HepG2 (cell line): ENCODE measurements around the gene TMEM239. TPM values are rescaled to one million over a fixed set of nuclear protein-coding genes. Genes with fewer than 3 reads are reported as not detected.

ENCODE experiments used
- ATAC-seq: fragments of 200-7000 bp; cut with Tn5 transposase; 3 replicates; pipeline ENCODE4 v1.9.1; 2020; ENCODE audit warnings: mild to moderate bottlenecking, moderate library complexity
- BruUV-seq: library from RNA; stranded (reverse); fragments of 400-500 nt; replicated peaks from 2 replicates; lab custom pipeline; 2021; lab: Mats Ljungman, UMichigan
- CTCF ChIA-PET: fragments of 300-600 bp; formaldehyde crosslinking; extraction: SDS; loops from one replicate; lab custom pipeline; 2021; ENCODE audit warnings: low total read pairs, inconsistent platforms, low intra/inter-chr PET ratio; lab: Yijun Ruan, JAX
- POLR2A ChIA-PET: fragments of 350-600 bp; sonication (Branson Sonifier 250); formaldehyde crosslinking; loops from one replicate; lab custom pipeline; 2020; ENCODE audit warnings: antibody characterized with exemption, inconsistent platforms; lab: Yijun Ruan, JAX
- DNase-seq: peaks from one replicate; pipeline ENCODE4 v3.0.0-alpha.2; 2015; ENCODE audit warnings: low spot score
- FAIRE-seq: peaks from 3 replicates; lab custom pipeline; 2011; peaks lifted over from hg19 to GRCh38; lab: Jason Lieb, UNC
- H2AFZ ChIP-seq: one replicate; pipeline ENCODE4 v1.6.1; 2011; ENCODE audit warnings: low read length, inconsistent platforms
- H3K27ac ChIP-seq: fragments of 300-600 bp; 3 replicates; pipeline ENCODE4 v1.8.0; 2011; ENCODE audit warnings: mixed run types, mild to moderate bottlenecking, mixed read lengths, low read length, inconsistent platforms; ENCODE audit not compliant: insufficient read depth; ENCODE audit errors: extremely low read length
- H3K27me3 ChIP-seq, 2 experiments: fragments of 200-600 bp in 1 of 2; 2 replicates in 1 of 2; 3 replicates in 1 of 2; pipeline versions ENCODE4 v1.6.0 to v1.8.0; 2011; ENCODE audit warnings: low read length in 2 of 2, mild to moderate bottlenecking in 2 of 2, moderate library complexity in 2 of 2, inconsistent platforms in 1 of 2; ENCODE audit not compliant: insufficient read depth in 2 of 2, control insufficient read depth in 1 of 2
- H3K36me3 ChIP-seq, 2 experiments: fragments of 200-600 bp in 1 of 2; replicated peaks in 1 of 2; 2 replicates in 1 of 2; 3 replicates in 1 of 2; pipeline versions ENCODE4 v1.5.1 to v1.8.0; 2011; ENCODE audit warnings: low read length in 2 of 2, inconsistent platforms in 1 of 2; ENCODE audit not compliant: insufficient read depth in 2 of 2, control insufficient read depth in 1 of 2
- H3K4me1 ChIP-seq: 2 replicates; pipeline ENCODE4 v1.5.1; 2012; ENCODE audit warnings: low read length, inconsistent platforms; ENCODE audit not compliant: insufficient read depth
- H3K4me2 ChIP-seq: 2 replicates; pipeline ENCODE4 v1.6.0; 2011; ENCODE audit warnings: low read depth, low read length, inconsistent platforms
- H3K4me3 ChIP-seq, 3 experiments: fragments of 200-600 bp in 1 of 3; sonication (generic), shearing (Covaris generic) in 1 of 3; replicated peaks in 1 of 3; 2 replicates each; pipeline ENCODE4 v1.5.1; 2011 to 2016; ENCODE audit warnings: low read length in 3 of 3, inconsistent platforms in 2 of 3, low read depth in 2 of 3, mild to moderate bottlenecking in 2 of 3, control low read depth in 1 of 3, mixed read lengths in 1 of 3; ENCODE audit not compliant: insufficient read depth in 1 of 3
- H3K79me2 ChIP-seq: one replicate; pipeline ENCODE4 v1.6.1; 2011; ENCODE audit warnings: low read length, inconsistent platforms; ENCODE audit not compliant: insufficient read depth
- H3K9ac ChIP-seq: 2 replicates; pipeline ENCODE4 v1.6.0; 2011; ENCODE audit warnings: mild to moderate bottlenecking, low read depth, low read length, inconsistent platforms; ENCODE audit not compliant: insufficient read depth
- H3K9me3 ChIP-seq: 2 replicates; pipeline ENCODE4 v1.5.1; 2012; ENCODE audit warnings: mild to moderate bottlenecking, low read length
- H4K20me1 ChIP-seq: 2 replicates; pipeline ENCODE4 v1.6.0; 2011; ENCODE audit warnings: inconsistent platforms, mild to moderate bottlenecking, low read length, moderate library complexity; ENCODE audit not compliant: insufficient read depth
- HDAC6 ChIP-seq: fragments of 200-600 bp; sonication (generic); IDR thresholded peaks from 2 replicates; pipeline ENCODE4 v1.7.0; 2017; ENCODE audit warnings: mild to moderate bottlenecking, antibody characterized with exemption, low read length, low read depth
- KDM5B ChIP-seq: sonication (generic); formaldehyde crosslinking; IDR thresholded peaks from 2 replicates; pipeline ENCODE4 v1.4.0; 2020; ENCODE audit warnings: missing genetic modification reagents, mild to moderate bottlenecking, borderline replicate concordance
- PTBP1 ChIP-seq: fragments of 200-400 bp; formaldehyde crosslinking; IDR thresholded peaks from 2 replicates; pipeline ENCODE4 v1.6.1; 2018; ENCODE audit warnings: low read length, low read depth; ENCODE audit not compliant: poor library complexity, severe bottlenecking
- RFX1 ChIP-seq: fragments of 450-650 bp; IDR thresholded peaks from 2 replicates; pipeline ENCODE4 v1.6.1; 2017
- XBP1 ChIP-seq: sonication (generic); formaldehyde crosslinking; IDR thresholded peaks from 2 replicates; pipeline ENCODE4 v1.5.0; 2020; ENCODE audit warnings: missing genetic modification reagents
- YEATS2 ChIP-seq: sonication (generic); formaldehyde crosslinking; IDR thresholded peaks from 2 replicates; pipeline ENCODE4 v1.4.0; 2020; ENCODE audit warnings: missing genetic modification reagents, borderline replicate concordance
- ZBTB42 ChIP-seq: sonication (generic); formaldehyde crosslinking; IDR thresholded peaks from 2 replicates; pipeline ENCODE4 v1.5.0; 2020; ENCODE audit warnings: mild to moderate bottlenecking, missing genetic modification reagents
- ZC3H4 ChIP-seq: sonication (generic); formaldehyde crosslinking; IDR thresholded peaks from 2 replicates; pipeline ENCODE4 v1.4.0; 2020; ENCODE audit warnings: missing genetic modification reagents, borderline replicate concordance
- ZMYM2 ChIP-seq: sonication (generic); formaldehyde crosslinking; IDR thresholded peaks from 2 replicates; pipeline ENCODE4 v1.8.0; 2022; ENCODE audit warnings: mild to moderate bottlenecking, missing genetic modification reagents
- ZNF33B ChIP-seq: sonication (generic); formaldehyde crosslinking; IDR thresholded peaks from 2 replicates; pipeline ENCODE4 v1.5.1; 2020; ENCODE audit warnings: mild to moderate bottlenecking, missing genetic modification reagents
- ZNF704 ChIP-seq: sonication (generic); formaldehyde crosslinking; IDR thresholded peaks from 2 replicates; pipeline ENCODE4 v1.8.1; 2023; ENCODE audit warnings: mild to moderate bottlenecking, inconsistent platforms, moderate library complexity, missing genetic modification reagents, borderline replicate concordance
- ZNF782 ChIP-seq: sonication (generic); formaldehyde crosslinking; IDR thresholded peaks from 2 replicates; pipeline ENCODE4 v1.4.0; 2020; ENCODE audit warnings: missing genetic modification reagents, mild to moderate bottlenecking, borderline replicate concordance
- ZNF841 ChIP-seq: sonication (generic); formaldehyde crosslinking; IDR thresholded peaks from 2 replicates; pipeline ENCODE4 v1.8.1; 2023; ENCODE audit warnings: missing genetic modification reagents, borderline replicate concordance
- ZSCAN20 ChIP-seq: sonication (generic); formaldehyde crosslinking; IDR thresholded peaks from 2 replicates; pipeline ENCODE4 v1.4.0; 2020; ENCODE audit warnings: missing genetic modification reagents, mild to moderate bottlenecking, borderline replicate concordance
- ZSCAN30 ChIP-seq: sonication (generic); formaldehyde crosslinking; IDR thresholded peaks from 2 replicates; pipeline ENCODE4 v1.5.0; 2020; ENCODE audit warnings: mild to moderate bottlenecking, missing genetic modification reagents
- WGBS: methylation state at CpG from one replicate; pipeline ENCODE4 v1.1.6; 2017; ENCODE audit warnings: low lambda C conversion rate; 5-methylcytosine and 5-hydroxymethylcytosine counted together
- in situ Hi-C: cut with HindIII; loops from 2 replicates; pipeline ENCODE4 v1.10.0; 2017; ENCODE audit warnings: low pct_unique_long_range_greater_than_20kb; ENCODE audit not compliant: extremely low pct_ligation_motif_present
- intact Hi-C: fragments of 100-400 bp; cut with micrococcal nuclease; formaldehyde crosslinking; loops from one replicate; pipeline ENCODE4 v1.10.0; 2022; ENCODE audit not compliant: unreplicated experiment
- polyA plus RNA-seq, 8 experiments: library from polyadenylated mRNA; depleted of rRNA in 3 of 8; stranded (reverse) in 7 of 8; unstranded in 1 of 8; fragments of >200 nt; fragmentation: Illumina TruSeq in 4 of 8; extraction: Trizol in 4 of 8; gene quantifications; 2 replicates each; pipeline versions ENCODE4 v1.2.1 to v1.2.3, GENCODE V29; 2011 to 2016; ENCODE audit warnings: low read depth in 4 of 8, missing spikeins in 1 of 8, mixed read lengths in 1 of 8; ENCODE audit not compliant: insufficient read depth in 1 of 8
- total RNA-seq, 5 experiments: library from RNA; depleted of rRNA; stranded (reverse); fragments of >200 nt; fragmentation: Illumina TruSeq; extraction: Trizol; gene quantifications; 2 replicates each; pipeline ENCODE4 v1.2.3, GENCODE V29; 2016; ENCODE audit warnings: low read depth in 1 of 5
- TF ChIP-seq, protein P1 (sequence below): IDR thresholded peaks from 2 replicates; pipeline ENCODE4 v1.6.1; 2016; ENCODE audit warnings: mild to moderate bottlenecking, missing biosample characterization, missing genetic modification reagents
- TF ChIP-seq, protein P2 (sequence below): sonication (generic); formaldehyde crosslinking; conservative IDR thresholded peaks from 2 replicates; pipeline ENCODE4 v1.4.0; 2020; ENCODE audit warnings: mild to moderate bottlenecking, missing genetic modification reagents, moderate library complexity
- TF ChIP-seq, protein P3 (sequence below), 2 experiments: sonication (generic) in 1 of 2; formaldehyde crosslinking in 1 of 2; IDR thresholded peaks; 2 replicates each; pipeline versions ENCODE4 v1.5.1 to v1.6.1; 2011 to 2020; ENCODE audit warnings: borderline replicate concordance in 1 of 2, low read depth in 1 of 2, low read length in 1 of 2, mild to moderate bottlenecking in 1 of 2, missing genetic modification reagents in 1 of 2, moderate library complexity in 1 of 2

Gene TMEM239
- total and polyA plus RNA-seq, 2 of the 13 experiments (the other 11 are each of a cell fraction or from before 2014, with no cell fraction given) = not detected

DNA sequence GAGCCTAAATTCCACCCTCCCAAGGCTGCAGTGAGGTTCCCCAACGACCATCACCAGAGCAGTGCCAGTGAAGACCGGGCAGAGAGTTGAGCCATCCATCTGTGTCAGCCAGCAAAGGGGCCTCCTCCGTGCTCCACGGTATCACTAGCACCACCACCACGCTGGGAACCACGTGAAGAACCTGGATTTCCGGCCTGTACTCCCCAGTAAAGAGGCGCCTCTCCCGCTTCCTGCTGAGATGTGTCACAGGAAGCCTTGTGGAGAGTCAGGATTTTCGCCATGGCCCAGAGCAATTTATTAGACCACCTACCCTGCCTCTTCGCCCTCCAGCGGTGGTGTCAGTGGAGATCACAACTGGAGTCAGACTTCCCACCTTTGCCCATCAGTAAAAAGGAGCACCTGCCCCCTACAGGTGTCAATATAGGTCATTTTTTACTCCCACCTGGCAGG is 44.5 kb upstream of the TMEM239 start:
- peak; percentile 26 for DNase-seq
- no peak overlapping the region for H3K4me3 ChIP-seq
- ChIA-PET POLR2A (no interaction called here), CTCF (no interaction called here)
- no peaks in the 10 kb centered on the region for H3K36me3 ChIP-seq
- in situ Hi-C loops (no loop called here), intact Hi-C loops (no loop called here)
- H3K9ac ChIP-seq = no peak overlapping the region
- H3K27ac ChIP-seq = no peak overlapping the region
- no peaks in the 10 kb centered on the region for H3K79me2 ChIP-seq
- peaks cover 15 to 47% of the 10 kb centered on the region in 2 experiments for H3K27me3 ChIP-seq
- no peak overlapping the region for H2AFZ ChIP-seq
- no peaks in the 10 kb centered on the region for H4K20me1 ChIP-seq
- BruUV-seq = no TSS peak
- ATAC-seq = peak; percentile 32
- WGBS = 27% methylated on average over 12 of the region's 12 CpGs
- FAIRE-seq = no peak
- H3K9me3 ChIP-seq = peaks cover 4% of the 10 kb centered on the region; the same call in 1 of the 2 replicates
- H3K4me1 ChIP-seq = peaks cover 15% of the 10 kb centered on the region
- peak overlapping the region; percentile 19 for H3K4me2 ChIP-seq
- TF ChIP-seq ZBTB42 (CRISPR knock-in tag) (no peak), ZNF841 (CRISPR knock-in tag) (no peak), XBP1 (no peak), ZNF33B (no peak), ZSCAN30 (CRISPR knock-in tag) (no peak), HDAC6 (no peak), PTBP1 (no peak), ZC3H4 (CRISPR knock-in tag) (no peak), ZMYM2 (CRISPR knock-in tag) (no peak), ZNF782 (no peak), YEATS2 (CRISPR knock-in tag) (no peak), KDM5B (CRISPR knock-in tag) (no peak), RFX1 (no peak), ZSCAN20 (no peak), ZNF704 (CRISPR knock-in tag) (no peak)
- TF ChIP-seq, protein P1, sequence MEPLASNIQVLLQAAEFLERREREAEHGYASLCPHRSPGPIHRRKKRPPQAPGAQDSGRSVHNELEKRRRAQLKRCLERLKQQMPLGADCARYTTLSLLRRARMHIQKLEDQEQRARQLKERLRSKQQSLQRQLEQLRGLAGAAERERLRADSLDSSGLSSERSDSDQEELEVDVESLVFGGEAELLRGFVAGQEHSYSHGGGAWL (CRISPR knock-in tag) = no peak
- TF ChIP-seq, protein P2, sequence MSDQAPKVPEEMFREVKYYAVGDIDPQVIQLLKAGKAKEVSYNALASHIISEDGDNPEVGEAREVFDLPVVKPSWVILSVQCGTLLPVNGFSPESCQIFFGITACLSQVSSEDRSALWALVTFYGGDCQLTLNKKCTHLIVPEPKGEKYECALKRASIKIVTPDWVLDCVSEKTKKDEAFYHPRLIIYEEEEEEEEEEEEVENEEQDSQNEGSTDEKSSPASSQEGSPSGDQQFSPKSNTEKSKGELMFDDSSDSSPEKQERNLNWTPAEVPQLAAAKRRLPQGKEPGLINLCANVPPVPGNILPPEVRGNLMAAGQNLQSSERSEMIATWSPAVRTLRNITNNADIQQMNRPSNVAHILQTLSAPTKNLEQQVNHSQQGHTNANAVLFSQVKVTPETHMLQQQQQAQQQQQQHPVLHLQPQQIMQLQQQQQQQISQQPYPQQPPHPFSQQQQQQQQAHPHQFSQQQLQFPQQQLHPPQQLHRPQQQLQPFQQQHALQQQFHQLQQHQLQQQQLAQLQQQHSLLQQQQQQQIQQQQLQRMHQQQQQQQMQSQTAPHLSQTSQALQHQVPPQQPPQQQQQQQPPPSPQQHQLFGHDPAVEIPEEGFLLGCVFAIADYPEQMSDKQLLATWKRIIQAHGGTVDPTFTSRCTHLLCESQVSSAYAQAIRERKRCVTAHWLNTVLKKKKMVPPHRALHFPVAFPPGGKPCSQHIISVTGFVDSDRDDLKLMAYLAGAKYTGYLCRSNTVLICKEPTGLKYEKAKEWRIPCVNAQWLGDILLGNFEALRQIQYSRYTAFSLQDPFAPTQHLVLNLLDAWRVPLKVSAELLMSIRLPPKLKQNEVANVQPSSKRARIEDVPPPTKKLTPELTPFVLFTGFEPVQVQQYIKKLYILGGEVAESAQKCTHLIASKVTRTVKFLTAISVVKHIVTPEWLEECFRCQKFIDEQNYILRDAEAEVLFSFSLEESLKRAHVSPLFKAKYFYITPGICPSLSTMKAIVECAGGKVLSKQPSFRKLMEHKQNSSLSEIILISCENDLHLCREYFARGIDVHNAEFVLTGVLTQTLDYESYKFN (CRISPR knock-in tag) = no peak
- TF ChIP-seq, protein P3, sequence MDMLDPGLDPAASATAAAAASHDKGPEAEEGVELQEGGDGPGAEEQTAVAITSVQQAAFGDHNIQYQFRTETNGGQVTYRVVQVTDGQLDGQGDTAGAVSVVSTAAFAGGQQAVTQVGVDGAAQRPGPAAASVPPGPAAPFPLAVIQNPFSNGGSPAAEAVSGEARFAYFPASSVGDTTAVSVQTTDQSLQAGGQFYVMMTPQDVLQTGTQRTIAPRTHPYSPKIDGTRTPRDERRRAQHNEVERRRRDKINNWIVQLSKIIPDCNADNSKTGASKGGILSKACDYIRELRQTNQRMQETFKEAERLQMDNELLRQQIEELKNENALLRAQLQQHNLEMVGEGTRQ (IDR thresholded peaks at IDR 0.05; ENCODE audit: low read depth, low read length) = no peak
- TF ChIP-seq, protein P3 (CRISPR knock-in tag; IDR thresholded peaks at IDR 0.05; ENCODE audit: borderline replicate concordance) = 0 out of 2 replicates have a peak, but pooled peaks have one; percentile 12
